HFF-Myc (cell line): ENCODE measurements around the gene LIPH.

Experiments used
- DNase-seq: peaks from one replicate; pipeline ENCODE4 v3.0.0-alpha.2; 2011; ENCODE audit warnings: low read depth; ENCODE audit errors: extremely low read depth
- H3K4me3 ChIP-seq: replicated peaks from 2 replicates; pipeline ENCODE4 v1.5.1; 2011; ENCODE audit warnings: low read depth, mild to moderate bottlenecking, control low read depth, low read length
- TF ChIP-seq, protein P1 (sequence below): IDR thresholded peaks from 2 replicates; pipeline ENCODE4 v1.5.1; 2012; ENCODE audit warnings: mild to moderate bottlenecking, low read depth, low read length, control low read depth; ENCODE audit errors: missing control alignments

Gene LIPH

DNA sequence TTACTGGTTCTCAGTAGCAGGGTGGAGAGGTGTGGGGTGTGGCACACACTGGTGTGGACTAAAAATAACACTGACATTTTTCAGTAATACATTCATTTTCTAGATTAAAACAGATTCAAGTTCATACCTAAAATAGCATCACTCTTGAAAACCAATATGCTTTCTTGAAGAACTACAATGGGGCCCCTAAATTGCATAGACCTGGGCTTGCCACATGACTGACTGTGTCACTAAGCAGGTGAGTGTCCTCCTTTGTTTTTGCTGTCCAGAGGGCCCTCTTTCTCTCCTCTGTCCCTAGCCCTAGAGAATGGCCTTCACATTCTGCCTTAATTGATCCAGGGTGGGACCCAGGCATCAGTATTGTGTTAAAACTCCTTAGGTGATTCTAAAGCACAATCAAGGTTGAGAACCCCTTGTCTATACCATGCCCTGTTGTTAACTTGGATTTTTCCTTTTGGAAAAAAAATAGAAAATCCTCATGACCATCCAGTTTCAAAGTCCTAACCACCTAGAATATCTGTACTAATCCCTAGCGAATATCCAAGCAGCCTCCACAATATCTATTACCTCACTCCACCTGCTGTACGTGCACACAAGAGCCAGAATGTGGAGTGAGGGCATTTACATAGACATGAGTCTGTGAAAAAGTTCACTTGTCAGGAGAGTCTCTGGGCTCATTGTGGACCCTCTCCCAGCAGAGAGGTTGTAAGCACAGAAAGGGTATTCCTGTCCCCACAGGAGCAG, 34.8 kb downstream of the LIPH start:
- H3K4me3 ChIP-seq, result no peak overlapping the region
- no peak for DNase-seq
- TF ChIP-seq, protein P1, sequence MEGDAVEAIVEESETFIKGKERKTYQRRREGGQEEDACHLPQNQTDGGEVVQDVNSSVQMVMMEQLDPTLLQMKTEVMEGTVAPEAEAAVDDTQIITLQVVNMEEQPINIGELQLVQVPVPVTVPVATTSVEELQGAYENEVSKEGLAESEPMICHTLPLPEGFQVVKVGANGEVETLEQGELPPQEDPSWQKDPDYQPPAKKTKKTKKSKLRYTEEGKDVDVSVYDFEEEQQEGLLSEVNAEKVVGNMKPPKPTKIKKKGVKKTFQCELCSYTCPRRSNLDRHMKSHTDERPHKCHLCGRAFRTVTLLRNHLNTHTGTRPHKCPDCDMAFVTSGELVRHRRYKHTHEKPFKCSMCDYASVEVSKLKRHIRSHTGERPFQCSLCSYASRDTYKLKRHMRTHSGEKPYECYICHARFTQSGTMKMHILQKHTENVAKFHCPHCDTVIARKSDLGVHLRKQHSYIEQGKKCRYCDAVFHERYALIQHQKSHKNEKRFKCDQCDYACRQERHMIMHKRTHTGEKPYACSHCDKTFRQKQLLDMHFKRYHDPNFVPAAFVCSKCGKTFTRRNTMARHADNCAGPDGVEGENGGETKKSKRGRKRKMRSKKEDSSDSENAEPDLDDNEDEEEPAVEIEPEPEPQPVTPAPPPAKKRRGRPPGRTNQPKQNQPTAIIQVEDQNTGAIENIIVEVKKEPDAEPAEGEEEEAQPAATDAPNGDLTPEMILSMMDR, result no peak

DNA sequence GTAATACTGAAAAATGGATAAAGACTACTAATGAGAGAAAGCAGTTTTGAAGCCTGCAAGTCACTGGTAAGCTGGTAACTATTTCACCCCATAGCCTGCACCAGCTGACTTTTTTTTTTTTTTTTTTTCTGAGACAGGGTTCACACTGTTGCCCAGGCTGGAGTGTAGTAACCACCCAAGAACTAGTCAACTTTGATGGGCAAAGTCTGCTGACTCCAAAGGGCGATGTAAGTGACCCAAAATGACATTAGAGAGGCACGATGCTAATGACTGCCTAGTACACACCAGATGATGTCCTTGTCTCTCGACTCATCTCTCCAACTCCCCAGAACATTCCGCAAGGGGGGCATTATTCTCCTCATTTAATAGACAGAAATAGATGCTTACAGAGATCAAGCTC, 40.7 kb downstream of the LIPH start:
- DNase-seq, result no peak
- H3K4me3 ChIP-seq, result no peak overlapping the region
- TF ChIP-seq, protein P1, result no peak

DNA sequence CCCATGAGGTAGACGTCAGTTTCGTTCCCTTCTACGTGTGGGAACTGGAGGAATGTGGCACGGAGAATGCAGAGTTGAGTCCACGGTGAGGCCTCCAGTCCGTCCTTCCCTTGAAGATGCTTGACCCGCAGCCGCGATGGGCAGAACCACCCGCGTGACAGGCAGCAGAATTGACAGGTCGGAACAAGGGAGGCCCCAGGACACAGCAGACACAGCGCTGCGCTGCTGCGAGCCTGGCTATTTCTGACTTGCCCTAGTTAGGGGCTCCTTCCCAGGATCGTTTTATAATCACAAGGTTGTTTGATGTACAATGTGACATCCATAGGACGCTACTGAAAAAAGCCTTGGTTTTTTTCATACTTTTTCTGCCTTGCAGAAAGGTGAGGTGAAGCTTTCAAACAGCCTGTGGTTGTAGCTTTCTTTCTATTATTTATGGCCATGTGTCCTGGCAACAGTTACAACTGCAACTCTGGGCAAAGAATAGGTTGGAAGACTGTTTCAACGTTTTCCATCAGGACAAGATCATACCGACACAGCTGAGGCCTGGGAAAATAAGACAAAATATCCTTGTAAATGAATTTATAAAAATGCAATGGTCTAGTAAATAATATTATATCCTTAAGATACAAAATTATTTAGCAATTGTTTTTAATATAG, 43.9 kb downstream of the LIPH start:
- DNase-seq, result no peak
- TF ChIP-seq, protein P1, result no peak
- H3K4me3 ChIP-seq, result no peak overlapping the region

DNA sequence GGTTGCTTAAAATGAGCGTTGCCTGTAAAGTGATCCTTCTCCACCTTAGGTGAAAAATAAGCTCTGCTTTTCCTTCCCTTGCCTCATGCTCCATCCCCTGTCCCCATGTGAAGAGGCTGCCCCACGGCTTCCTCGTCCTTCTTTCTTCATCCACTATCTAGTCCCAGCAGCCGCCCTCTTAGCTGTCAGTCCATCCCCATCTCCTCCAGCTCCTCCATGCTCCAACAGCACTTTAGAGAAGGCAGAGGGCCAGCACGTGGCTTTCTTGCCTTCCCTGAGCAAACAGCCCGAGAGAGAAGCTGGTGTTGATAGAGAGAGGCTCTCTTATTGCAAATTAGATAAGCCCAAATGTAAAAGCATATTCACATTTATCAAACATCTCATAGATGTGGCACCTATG, 44.5 kb downstream of the LIPH start:
- no peak for DNase-seq

DNA sequence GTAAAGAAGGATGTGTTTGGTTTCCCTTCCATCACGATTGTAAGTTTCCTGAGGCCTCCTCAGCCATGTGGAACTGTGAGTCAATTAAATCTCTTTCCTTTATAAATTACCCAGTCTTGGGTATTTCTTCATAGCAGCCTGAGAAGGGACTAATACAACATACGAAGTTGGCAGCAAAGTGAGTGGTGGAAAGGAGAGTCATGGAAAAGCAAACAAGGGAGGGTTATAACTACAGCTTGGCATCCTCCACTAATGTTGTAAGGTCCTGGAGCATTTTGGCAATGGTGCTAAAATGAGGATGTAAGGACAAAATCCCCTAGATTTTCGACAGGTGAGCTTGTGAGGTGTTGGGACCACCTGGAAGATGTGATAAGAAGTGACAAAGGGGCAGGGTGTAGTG, 47.8 kb downstream of the LIPH start:
- no peak for DNase-seq
- TF ChIP-seq, protein P1, result no peak
- no peak overlapping the region for H3K4me3 ChIP-seq

More for the DNA sequence above, 44.5 kb downstream of the LIPH start:
- H3K4me3 ChIP-seq, result no peak overlapping the region
- TF ChIP-seq, protein P1, result no peak

DNA sequence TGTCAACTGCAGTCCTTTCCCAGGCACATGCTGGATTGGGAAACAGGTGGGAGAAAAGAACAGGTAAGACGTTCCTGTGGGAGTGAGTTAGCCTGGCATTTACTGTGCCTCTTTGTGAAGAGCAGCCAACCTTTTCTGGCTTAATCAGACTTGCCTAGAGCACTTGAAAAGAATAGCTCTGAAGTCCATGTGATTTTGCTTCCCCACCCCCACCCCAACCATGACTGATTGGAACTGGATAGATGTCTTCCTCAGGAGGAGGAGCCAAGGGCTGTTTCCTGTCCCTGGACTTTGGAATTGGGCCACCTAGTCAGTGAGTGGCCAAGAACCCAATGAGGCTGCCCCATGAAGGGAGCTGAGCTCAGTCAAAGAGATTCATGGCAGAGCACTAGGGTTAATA, 48.9 kb downstream of the LIPH start:
- TF ChIP-seq, protein P1, result no peak
- no peak for DNase-seq
- no peak overlapping the region for H3K4me3 ChIP-seq
